Smooth muscle cell of the brain vasculature (primary cell): ENCODE results near the gene TH.
"Not testable (repeated sequence)": the region's sequence is repeated elsewhere in the genome, so short reads cannot be mapped to it uniquely, and the experiment has no call there.

Source experiments
- DNase-seq: peaks from one replicate; pipeline ENCODE4 v3.0.0-alpha.2; 2012; ENCODE audit warnings: low read depth, low spot score

Gene TH

GRCh38 chr11:2129699-2130366 is 41.8 kb downstream of the TH start:
- DNase-seq, result no peak

- DNase-seq, result no peak
These were observed 42.3 kb downstream of the TH start for GRCh38 chr11:2129308-2129698.

GRCh38 chr11:2128511-2129307 is 42.9 kb downstream of the TH start:
- no peak for DNase-seq

GRCh38 chr11:2128130-2128510 is 43.5 kb downstream of the TH start:
- no peak for DNase-seq

- DNase-seq, result no peak
These were observed 44.0 kb downstream of the TH start for GRCh38 chr11:2127482-2128129.

- no peak for DNase-seq
These were observed 45.0 kb downstream of the TH start for GRCh38 chr11:2126520-2127085.

- DNase-seq, result not testable (repeated sequence)
These were observed 46.7 kb downstream of the TH start for GRCh38 chr11:2124736-2125484.

GRCh38 chr11:2123628-2123960 is 48.0 kb downstream of the TH start:
- no peak for DNase-seq

- DNase-seq, result no peak
These were observed 48.5 kb downstream of the TH start for GRCh38 chr11:2122907-2123627.

GRCh38 chr11:2122222-2122906 is 49.3 kb downstream of the TH start:
- peak; percentile 62 for DNase-seq

GRCh38 chr11:2121227-2122130 is 50.1 kb downstream of the TH start:
- no peak for DNase-seq

GRCh38 chr11:2120359-2121100 is 51.1 kb downstream of the TH start:
- no peak for DNase-seq

GRCh38 chr11:2118677-2119076 is 52.9 kb downstream of the TH start:
- DNase-seq, result no peak

- no peak for DNase-seq
These were observed 54.9 kb downstream of the TH start for GRCh38 chr11:2116680-2117079.

GRCh38 chr11:2115308-2115707 is 56.3 kb downstream of the TH start:
- DNase-seq, result no peak

GRCh38 chr11:2114430-2115241 is 57.0 kb downstream of the TH start:
- no peak for DNase-seq
